Smooth muscle cell (in vitro differentiated cells): ENCODE results near the gene PTPA. TPM values are rescaled to one million over a fixed set of nuclear protein-coding genes. Genes with fewer than 3 reads are reported as not detected.

ENCODE experiments used
- DNase-seq: peaks from one replicate; lab custom pipeline; 2025; ENCODE audit not compliant: unreplicated experiment; lab: John Stamatoyannopoulos, UW
- H2AFZ ChIP-seq: fragments of 200-600 bp; sonication (generic); 2 replicates; pipeline ENCODE4 v1.6.0; 2016; ENCODE audit warnings: antibody characterized with exemption, low read depth, mild to moderate bottlenecking
- H3F3A ChIP-seq: fragments of 200-600 bp; sonication (generic); 2 replicates; pipeline ENCODE4 v1.6.0; 2017; ENCODE audit warnings: antibody characterized with exemption, low read depth
- H3K27ac ChIP-seq: fragments of 200-600 bp; sonication (generic); 2 replicates; pipeline ENCODE4 v1.5.1; 2016; ENCODE audit warnings: low read depth, mild to moderate bottlenecking
- H3K27me3 ChIP-seq: fragments of 200-600 bp; sonication (generic); 2 replicates; pipeline ENCODE4 v1.6.1; 2016; ENCODE audit warnings: low read depth, mild to moderate bottlenecking
- H3K36me3 ChIP-seq: fragments of 200-600 bp; sonication (generic); 2 replicates; pipeline ENCODE4 v1.5.1; 2016; ENCODE audit warnings: low read depth
- H3K4me1 ChIP-seq: fragments of 200-600 bp; sonication (generic); 2 replicates; pipeline ENCODE4 v1.5.1; 2016; ENCODE audit warnings: low read depth
- H3K4me2 ChIP-seq: fragments of 200-600 bp; sonication (generic); 2 replicates; pipeline ENCODE4 v1.6.0; 2016; ENCODE audit warnings: mild to moderate bottlenecking
- H3K4me3 ChIP-seq: fragments of 200-600 bp; sonication (generic); 2 replicates; pipeline ENCODE4 v1.5.1; 2016; ENCODE audit warnings: mild to moderate bottlenecking
- H3K79me2 ChIP-seq: fragments of 200-600 bp; sonication (generic); 2 replicates; pipeline ENCODE4 v1.6.0; 2016; ENCODE audit warnings: low read depth, mild to moderate bottlenecking
- H3K9ac ChIP-seq: fragments of 200-600 bp; sonication (generic); 2 replicates; pipeline ENCODE4 v1.6.0; 2016; ENCODE audit warnings: low read depth
- H3K9me3 ChIP-seq: fragments of 200-600 bp; sonication (generic); replicated peaks from 2 replicates; pipeline ENCODE4 v1.5.1; 2016; ENCODE audit warnings: low read depth
- H4K20me1 ChIP-seq: fragments of 200-600 bp; sonication (generic); 2 replicates; pipeline ENCODE4 v1.6.0; 2016; ENCODE audit warnings: low read depth
- WGBS: methylation state at CpG from one replicate; pipeline ENCODE4 v1.1.7; 2016; ENCODE audit warnings: low lambda C conversion rate; 5-methylcytosine and 5-hydroxymethylcytosine counted together
- polyA plus RNA-seq: library from polyadenylated mRNA; unstranded; fragments of >200 nt; fragmentation: Nextera tagmentation; extraction: Ambion mirVana; gene quantifications from 2 replicates; pipeline ENCODE4 v1.2.1, GENCODE V29; 2016
- total RNA-seq: library from RNA; depleted of rRNA; stranded (reverse); fragments of >200 nt; gene quantifications from 2 replicates; pipeline ENCODE4 v1.2.3, GENCODE V29; 2014
- TF ChIP-seq, protein P1 (sequence below): fragments of 200-600 bp; sonication (generic); IDR thresholded peaks from 2 replicates; pipeline ENCODE4 v1.5.1; 2017; ENCODE audit warnings: borderline replicate concordance, mild to moderate bottlenecking, antibody characterized with exemption; ENCODE audit not compliant: insufficient read depth, poor library complexity, severe bottlenecking

The PTPA gene
- total and polyA plus RNA-seq, 2 experiments from 2014 or later, result 88.7 to 119 TPM

DNA sequence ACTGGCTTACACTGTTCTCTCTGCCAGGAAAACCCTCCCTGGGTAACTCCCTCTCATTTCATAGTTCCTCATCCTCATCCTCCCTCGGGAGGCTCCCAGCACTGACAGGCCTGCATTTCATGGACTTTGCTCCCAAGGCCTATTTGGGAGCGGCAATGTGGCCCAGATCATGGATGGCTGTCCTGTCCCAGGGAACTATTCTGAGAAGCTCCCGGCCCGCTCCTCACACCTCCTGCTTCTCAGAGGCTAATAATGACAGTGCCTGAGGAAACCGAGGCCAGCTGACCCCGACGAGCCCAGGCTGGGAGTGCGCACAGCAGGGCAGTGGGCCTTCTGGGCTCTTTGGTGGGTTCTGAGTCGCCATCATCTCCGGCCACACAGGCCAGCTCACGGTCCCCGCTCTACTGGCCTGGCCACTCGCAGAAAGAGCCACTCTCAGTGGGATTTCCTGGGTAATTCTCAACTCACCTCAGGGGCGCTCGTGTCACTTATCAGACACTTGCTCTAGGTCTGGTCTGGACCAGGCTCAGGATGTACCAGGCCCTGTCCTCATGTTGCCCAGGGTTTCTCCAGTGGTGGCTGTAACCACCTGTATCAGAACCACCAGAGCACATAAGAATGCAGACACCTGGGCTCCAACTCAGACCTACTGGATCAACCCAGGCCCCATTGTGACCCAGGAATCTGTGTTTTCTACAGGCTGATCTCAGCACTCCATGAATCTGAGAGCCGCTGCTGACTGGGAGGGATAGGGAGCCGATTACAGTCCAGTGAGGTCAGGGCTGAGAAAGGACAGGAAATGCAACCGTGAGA lies 32.3 kb upstream of the PTPA start:
- H3K79me2 ChIP-seq, result peaks cover 12% of the 10 kb centered on the region
- TF ChIP-seq, protein P1, sequence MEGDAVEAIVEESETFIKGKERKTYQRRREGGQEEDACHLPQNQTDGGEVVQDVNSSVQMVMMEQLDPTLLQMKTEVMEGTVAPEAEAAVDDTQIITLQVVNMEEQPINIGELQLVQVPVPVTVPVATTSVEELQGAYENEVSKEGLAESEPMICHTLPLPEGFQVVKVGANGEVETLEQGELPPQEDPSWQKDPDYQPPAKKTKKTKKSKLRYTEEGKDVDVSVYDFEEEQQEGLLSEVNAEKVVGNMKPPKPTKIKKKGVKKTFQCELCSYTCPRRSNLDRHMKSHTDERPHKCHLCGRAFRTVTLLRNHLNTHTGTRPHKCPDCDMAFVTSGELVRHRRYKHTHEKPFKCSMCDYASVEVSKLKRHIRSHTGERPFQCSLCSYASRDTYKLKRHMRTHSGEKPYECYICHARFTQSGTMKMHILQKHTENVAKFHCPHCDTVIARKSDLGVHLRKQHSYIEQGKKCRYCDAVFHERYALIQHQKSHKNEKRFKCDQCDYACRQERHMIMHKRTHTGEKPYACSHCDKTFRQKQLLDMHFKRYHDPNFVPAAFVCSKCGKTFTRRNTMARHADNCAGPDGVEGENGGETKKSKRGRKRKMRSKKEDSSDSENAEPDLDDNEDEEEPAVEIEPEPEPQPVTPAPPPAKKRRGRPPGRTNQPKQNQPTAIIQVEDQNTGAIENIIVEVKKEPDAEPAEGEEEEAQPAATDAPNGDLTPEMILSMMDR, result no peak

DNA sequence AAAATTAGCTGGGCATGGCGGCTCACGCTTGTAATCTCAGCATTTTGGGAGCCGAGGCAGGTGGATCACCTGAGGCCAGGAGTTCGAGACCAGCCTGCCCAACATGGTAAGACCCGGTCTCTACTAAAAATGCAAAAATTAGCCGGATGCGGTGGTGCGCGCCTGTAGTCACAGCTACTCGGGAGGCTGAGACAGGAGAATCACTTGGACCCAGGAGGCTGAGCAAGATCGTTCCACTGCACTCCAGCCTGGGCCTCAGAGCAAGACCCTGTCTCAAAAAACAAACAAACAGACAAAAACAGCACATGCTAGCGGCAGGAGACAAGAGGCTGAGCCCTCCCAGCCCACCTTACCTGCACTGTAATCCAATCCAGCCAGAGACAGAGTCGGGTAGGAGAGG lies 31.4 kb upstream of the PTPA start:
- peak overlapping the region; percentile 86 for H3K4me3 ChIP-seq
- no peaks in the 10 kb centered on the region for H3K36me3 ChIP-seq
- H3F3A ChIP-seq, result no peaks in the 10 kb centered on the region
- H2AFZ ChIP-seq, result no peak overlapping the region
- H3K27ac ChIP-seq, result no peak overlapping the region
- H3K27me3 ChIP-seq, result no peaks in the 10 kb centered on the region
- H4K20me1 ChIP-seq, result no peaks in the 10 kb centered on the region
- no peaks in the 10 kb centered on the region for H3K9me3 ChIP-seq
- DNase-seq, result no peak
- H3K4me1 ChIP-seq, result peaks cover 9% of the 10 kb centered on the region
- TF ChIP-seq, protein P1, result no peak
- H3K79me2 ChIP-seq, result peaks cover 12% of the 10 kb centered on the region
- H3K9ac ChIP-seq, result no peak overlapping the region
- WGBS, result 90% methylated on average over 13 of the region's 13 CpGs
- peak overlapping the region; percentile 91 for H3K4me2 ChIP-seq

More for the DNA sequence above, 32.3 kb upstream of the PTPA start:
- Histone ChIP-seq H3K4me2 (no peak overlapping the region), H3K9me3 (no peaks in the 10 kb centered on the region), H3K4me3 (no peak overlapping the region), H4K20me1 (no peaks in the 10 kb centered on the region), H2AFZ (no peak overlapping the region), H3K27ac (no peak overlapping the region), H3K36me3 (no peaks in the 10 kb centered on the region), H3K27me3 (no peaks in the 10 kb centered on the region), H3K9ac (no peak overlapping the region), H3F3A (no peaks in the 10 kb centered on the region), H3K4me1 (peaks cover 9% of the 10 kb centered on the region)
- no peak for DNase-seq
- WGBS, result 89% methylated on average over 18 of the region's 18 CpGs

DNA sequence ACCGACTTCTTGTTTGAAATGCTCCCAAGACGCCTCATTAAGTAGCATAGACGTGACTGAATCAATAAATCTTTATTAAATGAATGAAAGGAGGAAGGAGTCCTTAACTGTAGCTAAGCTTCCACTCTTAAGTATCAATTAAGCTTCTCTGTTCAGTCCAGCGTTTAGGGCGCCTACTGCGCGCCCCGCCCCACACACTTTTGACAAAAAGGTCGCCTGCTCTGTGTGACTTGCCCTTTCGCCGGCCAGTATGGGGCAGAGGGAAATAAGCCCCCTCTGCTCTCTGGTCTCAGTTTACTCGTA lies 31.0 kb upstream of the PTPA start:
- Histone ChIP-seq H3K9me3 (no peaks in the 10 kb centered on the region), H3K4me1 (peaks cover 9% of the 10 kb centered on the region), H3K4me2 (peak overlapping the region; percentile 91), H3K79me2 (peaks cover 12% of the 10 kb centered on the region), H3K36me3 (no peaks in the 10 kb centered on the region), H3K27me3 (no peaks in the 10 kb centered on the region), H4K20me1 (no peaks in the 10 kb centered on the region), H3K9ac (peak overlapping the region; percentile 43), H2AFZ (peak overlapping the region; percentile 68), H3F3A (no peaks in the 10 kb centered on the region), H3K4me3 (peak overlapping the region; percentile 86), H3K27ac (no peak overlapping the region)
- WGBS, result 9% methylated on average over 12 of the region's 12 CpGs
- TF ChIP-seq, protein P1, result no peak
- no peak for DNase-seq
